Esophagus muscularis mucosa (tissue), 3 donors: Measurements from ENCODE around the gene S100A3.

Source experiments
- CTCF ChIP-seq, 3 experiments: fragments of 200-600 bp in 2 of 3; fragments of 450-650 bp in 1 of 3; sonication (generic) in 2 of 3; IDR thresholded peaks; one replicate each; pipeline ENCODE4 v1.5.1; 2017 to 2019; ENCODE audit warnings: antibody characterized with exemption in 3 of 3, mild to moderate bottlenecking in 2 of 3, moderate library complexity in 1 of 3
- POLR2A ChIP-seq: fragments of 450-650 bp; IDR thresholded peaks from one replicate; pipeline ENCODE4 v1.6.1; 2017; ENCODE audit warnings: antibody characterized with exemption, moderate library complexity, mild to moderate bottlenecking, low read depth

DNA sequence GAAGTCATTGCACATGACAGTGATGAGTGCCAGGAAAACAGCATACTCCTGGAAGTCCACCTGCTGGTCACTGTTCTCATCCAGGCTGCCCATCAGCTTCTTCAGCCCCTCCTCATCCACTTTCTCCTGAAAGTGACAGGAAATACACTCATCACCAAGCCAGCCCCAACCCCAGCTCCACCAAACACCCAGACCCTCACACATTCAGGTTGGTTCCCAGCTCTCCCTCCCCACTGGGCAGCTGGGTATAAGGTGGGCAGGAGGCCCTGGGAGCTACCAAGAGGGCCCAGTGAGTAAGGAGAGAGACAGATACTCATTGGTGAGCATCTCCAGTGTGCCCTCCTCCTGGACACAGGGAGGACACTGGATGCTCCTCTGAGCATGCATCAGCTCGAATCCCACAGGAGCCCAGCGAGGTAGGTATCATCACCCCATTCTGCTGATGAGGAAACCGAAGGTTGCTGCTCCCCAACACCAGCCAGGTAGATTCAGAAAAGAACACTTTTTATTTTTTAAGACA lies 12.5 kb upstream of the S100A3 start:
- TF ChIP-seq CTCF (IDR thresholded peaks at IDR 0.05) = no peak
- TF ChIP-seq POLR2A = no peak
